GM12878 (cell line): ENCODE results near the gene SOX5. TPM values are rescaled to one million over a fixed set of nuclear protein-coding genes. Genes with fewer than 3 reads are reported as not detected.

Experiments
- ATAC-seq: fragments of 200-7000 bp; cut with Tn5 transposase; 3 replicates; pipeline ENCODE4 v1.9.1; 2020; ENCODE audit warnings: mild to moderate bottlenecking, moderate library complexity
- BruUV-seq: library from RNA; stranded (reverse); fragments of 400-500 nt; replicated peaks from 2 replicates; lab custom pipeline; 2021; lab: Mats Ljungman, UMichigan
- CTCF ChIA-PET: fragments of 300-600 bp; sonication (Branson Sonifier 250); formaldehyde crosslinking; extraction: SDS; loops from one replicate; lab custom pipeline; 2021; ENCODE audit warnings: inconsistent platforms; lab: Yijun Ruan, JAX
- POLR2A ChIA-PET: fragments of 350-600 bp; formaldehyde crosslinking; extraction: SDS; loops from one replicate; lab custom pipeline; 2021; ENCODE audit warnings: inconsistent platforms; lab: Charles Lee
- RAD21 ChIA-PET: fragments of 300-600 bp; sonication (Branson Sonifier 250); formaldehyde crosslinking; loops from one replicate; lab custom pipeline; 2023; ENCODE audit warnings: antibody characterized with exemption; ENCODE audit not compliant: unreplicated experiment; lab: Charles Lee
- SMC1A ChIA-PET: fragments of 300-600 bp; sonication (Branson Sonifier 250); formaldehyde crosslinking; loops from one replicate; lab custom pipeline; 2023; ENCODE audit not compliant: unreplicated experiment, uncharacterized antibody; lab: Charles Lee
- DNase-seq: peaks from one replicate; pipeline ENCODE4 v3.0.0-alpha.2; 2011; ENCODE audit warnings: low read depth, low spot score
- FAIRE-seq: peaks from 3 replicates; lab custom pipeline; 2011; peaks lifted over from hg19 to GRCh38; lab: Jason Lieb, UNC
- H2AFZ ChIP-seq: 2 replicates; pipeline ENCODE4 v1.6.0; 2011; ENCODE audit warnings: low read depth, low read length, control low read depth; ENCODE audit not compliant: control insufficient read depth
- H3K27ac ChIP-seq: 2 replicates; pipeline ENCODE4 v1.5.1; 2011; ENCODE audit warnings: control low read depth; ENCODE audit not compliant: control insufficient read depth, insufficient read depth
- H3K27me3 ChIP-seq, 2 experiments: replicated peaks in 1 of 2; 2 replicates each; pipeline versions ENCODE4 v1.6.0 to v1.6.1; 2011; ENCODE audit warnings: low read length in 1 of 2; ENCODE audit not compliant: control insufficient read depth in 2 of 2, insufficient read depth in 2 of 2
- H3K36me3 ChIP-seq, 2 experiments: 2 replicates each; pipeline ENCODE4 v1.5.1; 2011; ENCODE audit warnings: low read length in 1 of 2; ENCODE audit not compliant: control insufficient read depth in 2 of 2, insufficient read depth in 2 of 2
- H3K4me1 ChIP-seq: 2 replicates; pipeline ENCODE4 v1.6.1; 2011; ENCODE audit warnings: mild to moderate bottlenecking, low read length, moderate library complexity, mixed read lengths; ENCODE audit not compliant: control insufficient read depth, insufficient read depth
- H3K4me2 ChIP-seq: 2 replicates; pipeline ENCODE4 v1.6.0; 2011; ENCODE audit warnings: control low read depth; ENCODE audit not compliant: control insufficient read depth, insufficient read depth
- H3K4me3 ChIP-seq: fragments of 200-600 bp; sonication (generic); 2 replicates; pipeline ENCODE4 v1.5.1; 2016
- H3K79me2 ChIP-seq: 2 replicates; pipeline ENCODE4 v1.6.0; 2011; ENCODE audit warnings: low read length; ENCODE audit not compliant: control insufficient read depth, insufficient read depth
- H3K9ac ChIP-seq: 2 replicates; pipeline ENCODE4 v1.8.0; 2011; ENCODE audit warnings: low read length, control low read depth, mixed read lengths; ENCODE audit not compliant: control insufficient read depth, insufficient read depth
- H3K9me3 ChIP-seq: replicated peaks from 3 replicates; pipeline ENCODE4 v1.5.1; 2011; ENCODE audit warnings: mild to moderate bottlenecking, low read length; ENCODE audit not compliant: control insufficient read depth, insufficient read depth
- H4K20me1 ChIP-seq: 2 replicates; pipeline ENCODE4 v1.6.0; 2011; ENCODE audit not compliant: control insufficient read depth, insufficient read depth
- CEBPB ChIP-seq, 2 experiments: fragments of 150-350 bp in 1 of 2; IDR thresholded peaks; 2 replicates each; pipeline ENCODE4 v1.6.1; 2012 to 2014; ENCODE audit warnings: low read depth in 2 of 2, low read length in 2 of 2, borderline replicate concordance in 1 of 2, inconsistent platforms in 1 of 2
- SIN3A ChIP-seq: IDR thresholded peaks from 2 replicates; pipeline ENCODE4 v1.6.1; 2012; ENCODE audit warnings: low read depth, low read length, improper control_type of control experiment
- SMAD5 ChIP-seq: IDR thresholded peaks from 2 replicates; pipeline ENCODE4 v1.6.1; 2016; ENCODE audit warnings: antibody characterized with exemption, low read depth
- SPI1 ChIP-seq: IDR thresholded peaks from 2 replicates; pipeline ENCODE4 v1.6.1; 2011; ENCODE audit warnings: low read depth, mild to moderate bottlenecking, low read length, moderate library complexity, borderline replicate concordance; ENCODE audit not compliant: insufficient read depth
- SREBF2 ChIP-seq: IDR thresholded peaks from 2 replicates; pipeline ENCODE4 v1.6.1; 2012; ENCODE audit warnings: mild to moderate bottlenecking, low read length
- WGBS: methylation state at CpG from one replicate; pipeline ENCODE4 v1.1.6; 2016; ENCODE audit warnings: low lambda C conversion rate; ENCODE audit not compliant: insufficient replicate concordance, insufficient coverage; ENCODE audit errors: missing lambda C conversion rate; 5-methylcytosine and 5-hydroxymethylcytosine counted together
- in situ Hi-C: fragments of 300-500 bp; cut with MboI; formaldehyde crosslinking; loops from 9 replicates; pipeline ENCODE4 v1.14.3; 2018; ENCODE audit warnings: mixed read lengths
- intact Hi-C: fragments of 100-400 bp; cut with micrococcal nuclease; formaldehyde crosslinking; loops from one replicate; pipeline ENCODE4 v1.14.2; 2022; ENCODE audit not compliant: unreplicated experiment
- polyA plus RNA-seq, 11 experiments: library from polyadenylated mRNA; depleted of rRNA in 4 of 11; unstranded in 6 of 11; stranded (reverse) in 5 of 11; fragments of >200 nt; fragmentation: Nextera tagmentation in 4 of 11; fragmentation: Illumina TruSeq in 1 of 11; extraction: Ambion mirVana in 4 of 11; extraction: Trizol in 1 of 11; gene quantifications; 1 replicate in 1 of 11; 2 replicates in 10 of 11; pipeline versions ENCODE4 v1.2.1 to v1.2.3, GENCODE V29; 2011 to 2016; ENCODE audit warnings: inconsistent platforms in 2 of 11, missing spikeins in 2 of 11, low read depth in 1 of 11
- total RNA-seq, 4 experiments: library from RNA; depleted of rRNA in 3 of 4; stranded (reverse); fragments of >200 nt in 3 of 4; fragmentation: Illumina TruSeq in 1 of 4; extraction: Trizol in 1 of 4; gene quantifications; 2 replicates each; pipeline versions ENCODE4 v1.2.1 to v1.2.3, GENCODE V29; 2013 to 2021
- TF ChIP-seq, protein P1 (sequence below): fragments of 450-650 bp; IDR thresholded peaks from 2 replicates; pipeline ENCODE4 v1.6.1; 2017; ENCODE audit warnings: mild to moderate bottlenecking, moderate library complexity

Gene SOX5
- total and polyA plus RNA-seq, 10 of the 15 experiments (the other 5 are each of a cell fraction or from before 2014, with no cell fraction given) = 0.08 to 1.0 (median 0.24) TPM

DNA sequence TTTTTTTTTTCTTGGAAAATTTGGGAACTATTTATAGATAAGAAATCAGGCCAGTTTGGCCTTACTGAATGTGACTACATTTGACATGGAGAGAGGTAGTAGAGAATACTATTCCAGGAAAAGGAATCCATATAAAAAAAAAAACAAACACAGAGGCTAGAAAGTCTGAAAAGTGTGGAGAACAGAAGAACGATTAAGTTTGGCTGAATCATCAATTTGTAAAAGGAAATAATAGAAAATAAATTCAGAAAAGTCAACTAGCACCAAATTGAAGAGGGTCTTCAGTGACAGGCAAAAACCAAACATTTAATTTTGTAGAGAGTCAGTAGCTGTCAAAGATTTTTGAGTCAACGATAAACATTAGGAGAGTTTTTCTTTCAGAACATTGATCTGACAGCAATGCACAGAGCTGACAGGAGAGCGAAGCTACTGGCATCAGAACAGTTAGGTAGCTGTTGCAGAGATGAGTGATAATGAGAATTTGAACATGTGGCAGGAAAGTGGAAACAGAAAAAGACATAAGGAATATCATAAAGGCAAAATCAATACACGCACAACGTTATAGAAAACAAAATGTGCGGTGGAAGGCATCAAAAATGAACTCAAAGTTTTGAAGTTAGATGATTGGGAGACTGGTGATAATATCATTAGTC lies 241.2 kb downstream of the SOX5 start:
- Histone ChIP-seq H3K9ac (no peak overlapping the region), H3K4me1 (no peaks in the 10 kb centered on the region), H3K36me3 (no peaks in the 10 kb centered on the region), H3K79me2 (no peaks in the 10 kb centered on the region), H3K4me3 (no peak overlapping the region), H3K9me3 (no peaks in the 10 kb centered on the region), H3K27ac (no peak overlapping the region), H2AFZ (no peak overlapping the region), H4K20me1 (no peaks in the 10 kb centered on the region), H3K27me3 (no peaks in the 10 kb centered on the region), H3K4me2 (no peak overlapping the region)
- SMC1A ChIA-PET = no interaction called here
- POLR2A ChIA-PET = no interaction called here
- FAIRE-seq = no peak
- no peak for DNase-seq
- CTCF ChIA-PET = no interaction called here
- in situ Hi-C loops = no loop called here
- ATAC-seq = no peak
- RAD21 ChIA-PET = no interaction called here
- intact Hi-C loops = no loop called here
- no TSS peak for BruUV-seq
- TF ChIP-seq SIN3A (no peak), CEBPB (IDR thresholded peaks at IDR 0.05; ENCODE audit: borderline replicate concordance in 1 of 2, low read depth in 2 of 2, low read length in 2 of 2) (no peak), SMAD5 (no peak), SREBF2 (no peak), SPI1 (no peak)
- TF ChIP-seq, protein P1, sequence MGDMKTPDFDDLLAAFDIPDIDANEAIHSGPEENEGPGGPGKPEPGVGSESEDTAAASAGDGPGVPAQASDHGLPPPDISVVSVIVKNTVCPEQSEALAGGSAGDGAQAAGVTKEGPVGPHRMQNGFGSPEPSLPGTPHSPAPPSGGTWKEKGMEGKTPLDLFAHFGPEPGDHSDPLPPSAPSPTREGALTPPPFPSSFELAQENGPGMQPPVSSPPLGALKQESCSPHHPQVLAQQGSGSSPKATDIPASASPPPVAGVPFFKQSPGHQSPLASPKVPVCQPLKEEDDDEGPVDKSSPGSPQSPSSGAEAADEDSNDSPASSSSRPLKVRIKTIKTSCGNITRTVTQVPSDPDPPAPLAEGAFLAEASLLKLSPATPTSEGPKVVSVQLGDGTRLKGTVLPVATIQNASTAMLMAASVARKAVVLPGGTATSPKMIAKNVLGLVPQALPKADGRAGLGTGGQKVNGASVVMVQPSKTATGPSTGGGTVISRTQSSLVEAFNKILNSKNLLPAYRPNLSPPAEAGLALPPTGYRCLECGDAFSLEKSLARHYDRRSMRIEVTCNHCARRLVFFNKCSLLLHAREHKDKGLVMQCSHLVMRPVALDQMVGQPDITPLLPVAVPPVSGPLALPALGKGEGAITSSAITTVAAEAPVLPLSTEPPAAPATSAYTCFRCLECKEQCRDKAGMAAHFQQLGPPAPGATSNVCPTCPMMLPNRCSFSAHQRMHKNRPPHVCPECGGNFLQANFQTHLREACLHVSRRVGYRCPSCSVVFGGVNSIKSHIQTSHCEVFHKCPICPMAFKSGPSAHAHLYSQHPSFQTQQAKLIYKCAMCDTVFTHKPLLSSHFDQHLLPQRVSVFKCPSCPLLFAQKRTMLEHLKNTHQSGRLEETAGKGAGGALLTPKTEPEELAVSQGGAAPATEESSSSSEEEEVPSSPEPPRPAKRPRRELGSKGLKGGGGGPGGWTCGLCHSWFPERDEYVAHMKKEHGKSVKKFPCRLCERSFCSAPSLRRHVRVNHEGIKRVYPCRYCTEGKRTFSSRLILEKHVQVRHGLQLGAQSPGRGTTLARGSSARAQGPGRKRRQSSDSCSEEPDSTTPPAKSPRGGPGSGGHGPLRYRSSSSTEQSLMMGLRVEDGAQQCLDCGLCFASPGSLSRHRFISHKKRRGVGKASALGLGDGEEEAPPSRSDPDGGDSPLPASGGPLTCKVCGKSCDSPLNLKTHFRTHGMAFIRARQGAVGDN = no peak
- WGBS = 50% methylated on average over 6 of the region's 6 CpGs
